T47D (cell line): ENCODE measurements around the gene ATXN7L1.
"Not testable (repeated sequence)": the region's sequence is repeated elsewhere in the genome, so short reads cannot be mapped to it uniquely, and the experiment has no call there.

ENCODE experiments used
- DNase-seq, 2 experiments: peaks; one replicate each; pipeline versions ENCODE4 v3.0.0 to v3.0.0-alpha.2; 2011 to 2012; ENCODE audit warnings: low read depth in 1 of 2, low spot score in 1 of 2
- JUND ChIP-seq: IDR thresholded peaks from 2 replicates; pipeline ENCODE4 v1.6.1; 2012; ENCODE audit warnings: low read depth
- in situ Hi-C: cut with HindIII; loops from 2 replicates; pipeline ENCODE4 v1.10.0; 2016; ENCODE audit warnings: low sequenced_read_pairs, low pct_unique_long_range_greater_than_20kb

Gene ATXN7L1

GRCh38 chr7:105797652-105798051 is 78.7 kb downstream of the ATXN7L1 start:
- in situ Hi-C loops, result no loop called here
- DNase-seq, result no peak
- TF ChIP-seq JUND, result no peak

GRCh38 chr7:105796365-105796764 is 80.0 kb downstream of the ATXN7L1 start:
- no peak for TF ChIP-seq JUND
- in situ Hi-C loops, result no loop called here
- DNase-seq, result no peak

GRCh38 chr7:105794741-105795729 is 81.4 kb downstream of the ATXN7L1 start:
- no peak for TF ChIP-seq JUND
- in situ Hi-C loops, result no loop called here
- no peak for DNase-seq

- no peak for DNase-seq
- in situ Hi-C loops, result no loop called here
- TF ChIP-seq JUND, result no peak
Observed at GRCh38 chr7:105792488-105793370, 83.7 kb downstream of the ATXN7L1 start.

- no peak for DNase-seq
- TF ChIP-seq JUND, result no peak
- in situ Hi-C loops, result no loop called here
Observed at GRCh38 chr7:105791926-105792325, 84.5 kb downstream of the ATXN7L1 start.

GRCh38 chr7:105790996-105791395 is 85.4 kb downstream of the ATXN7L1 start:
- DNase-seq, result no peak
- TF ChIP-seq JUND, result no peak
- in situ Hi-C loops, result no loop called here

- DNase-seq, in situ Hi-C loops: not testable (repeated sequence)
Observed at GRCh38 chr7:105790452-105790851, 85.9 kb downstream of the ATXN7L1 start.

GRCh38 chr7:105788816-105789349 is 87.5 kb downstream of the ATXN7L1 start:
- TF ChIP-seq JUND, result no peak
- in situ Hi-C loops, result no loop called here

GRCh38 chr7:105788356-105788755 is 88.0 kb downstream of the ATXN7L1 start:
- no peak for TF ChIP-seq JUND
- in situ Hi-C loops, result no loop called here

More at GRCh38 chr7:105788816-105789349, 87.5 kb downstream of the ATXN7L1 start:
- DNase-seq, result no peak

GRCh38 chr7:105787793-105788192 is 88.6 kb downstream of the ATXN7L1 start:
- TF ChIP-seq JUND, result no peak
- in situ Hi-C loops, result no loop called here
- DNase-seq, result no peak

More at GRCh38 chr7:105788356-105788755, 88.0 kb downstream of the ATXN7L1 start:
- no peak for DNase-seq

- no peak for DNase-seq
- in situ Hi-C loops, result no loop called here
- no peak for TF ChIP-seq JUND
Observed at GRCh38 chr7:105786520-105787470, 89.6 kb downstream of the ATXN7L1 start.
